GM18507 (cell line): ENCODE results near the gene TAAR8.
"Not testable (repeated sequence)": the region's sequence is repeated elsewhere in the genome, so short reads cannot be mapped to it uniquely, and the experiment has no call there.

Experiments
- DNase-seq: peaks from one replicate; pipeline ENCODE4 v3.0.0; 2011; ENCODE audit warnings: low read depth; ENCODE audit not compliant: insufficient read length; ENCODE audit errors: extremely low spot score
- FAIRE-seq: peaks from 2 replicates; lab custom pipeline; 2011; peaks lifted over from hg19 to GRCh38; lab: Jason Lieb, UNC

Gene TAAR8

DNA sequence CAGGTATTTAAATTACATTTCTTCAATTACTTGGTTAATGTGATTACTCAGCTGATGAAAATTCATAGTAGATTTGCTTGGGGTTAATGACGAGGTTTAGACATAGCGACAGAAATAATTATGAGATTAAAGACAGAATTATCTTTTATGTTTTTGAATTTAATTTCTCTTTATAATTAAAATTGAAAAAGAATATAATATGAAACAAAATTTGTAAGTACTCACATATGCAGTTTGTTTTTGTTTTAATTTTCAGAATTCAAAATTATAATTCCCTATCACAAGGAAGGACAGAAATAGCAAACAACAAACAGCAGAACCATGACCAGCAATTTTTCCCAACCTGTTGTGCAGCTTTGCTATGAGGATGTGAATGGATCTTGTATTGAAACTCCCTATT lies at the start of gene TAAR8:
Gene TAAR8 (plus strand): TSS at position 301 of the 400 bp plus-strand sequence. CDS start 21 bp downstream, at position 322.
- no peak for DNase-seq

GRCh38 chr6:132504757-132505156 lies 47.7 kb upstream of the TAAR8 start:
- peak; percentile 9 for FAIRE-seq
- no peak for DNase-seq

More for the DNA sequence above, at the start of gene TAAR8:
- FAIRE-seq: no peak

DNA sequence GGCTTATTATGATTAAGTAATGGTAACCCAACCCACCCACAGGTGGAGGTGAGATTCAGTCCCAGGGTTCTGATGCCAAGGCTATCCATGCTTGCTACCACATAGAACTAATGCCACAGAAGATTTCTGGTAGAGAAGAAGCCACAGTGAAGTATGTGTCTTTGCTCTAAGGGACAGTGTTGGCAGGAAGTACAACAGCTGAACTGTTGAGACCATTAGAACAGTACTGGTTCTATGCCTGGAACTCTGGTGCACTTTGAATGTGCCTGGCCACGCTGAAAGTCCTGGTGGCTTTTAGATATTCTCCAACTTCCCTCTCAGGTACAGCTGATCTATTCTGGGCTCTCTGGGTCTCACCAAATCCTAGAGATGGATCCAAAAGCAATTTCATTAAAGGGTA lies 47.3 kb upstream of the TAAR8 start:
- peak; percentile 77 for FAIRE-seq
- no peak for DNase-seq

DNA sequence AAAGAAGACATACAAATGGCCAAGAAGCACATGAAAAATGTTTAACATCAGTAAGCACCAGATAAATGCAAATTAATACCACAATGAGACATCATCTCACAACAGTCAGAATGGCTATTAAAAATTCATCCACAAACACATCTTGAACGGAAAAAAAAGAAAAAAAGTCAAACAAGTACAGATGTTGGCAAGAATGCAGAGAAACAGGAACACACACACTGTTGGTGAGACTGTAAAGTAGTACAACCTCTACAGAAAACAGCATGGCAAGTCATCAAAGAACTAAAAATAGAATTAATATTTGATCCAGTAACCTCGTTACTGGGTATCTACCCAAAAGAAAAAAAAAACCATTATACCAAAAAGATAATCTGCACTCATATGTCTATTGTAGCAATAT lies 46.0 kb upstream of the TAAR8 start:
- DNase-seq (no peak), FAIRE-seq (peak; percentile 31)

DNA sequence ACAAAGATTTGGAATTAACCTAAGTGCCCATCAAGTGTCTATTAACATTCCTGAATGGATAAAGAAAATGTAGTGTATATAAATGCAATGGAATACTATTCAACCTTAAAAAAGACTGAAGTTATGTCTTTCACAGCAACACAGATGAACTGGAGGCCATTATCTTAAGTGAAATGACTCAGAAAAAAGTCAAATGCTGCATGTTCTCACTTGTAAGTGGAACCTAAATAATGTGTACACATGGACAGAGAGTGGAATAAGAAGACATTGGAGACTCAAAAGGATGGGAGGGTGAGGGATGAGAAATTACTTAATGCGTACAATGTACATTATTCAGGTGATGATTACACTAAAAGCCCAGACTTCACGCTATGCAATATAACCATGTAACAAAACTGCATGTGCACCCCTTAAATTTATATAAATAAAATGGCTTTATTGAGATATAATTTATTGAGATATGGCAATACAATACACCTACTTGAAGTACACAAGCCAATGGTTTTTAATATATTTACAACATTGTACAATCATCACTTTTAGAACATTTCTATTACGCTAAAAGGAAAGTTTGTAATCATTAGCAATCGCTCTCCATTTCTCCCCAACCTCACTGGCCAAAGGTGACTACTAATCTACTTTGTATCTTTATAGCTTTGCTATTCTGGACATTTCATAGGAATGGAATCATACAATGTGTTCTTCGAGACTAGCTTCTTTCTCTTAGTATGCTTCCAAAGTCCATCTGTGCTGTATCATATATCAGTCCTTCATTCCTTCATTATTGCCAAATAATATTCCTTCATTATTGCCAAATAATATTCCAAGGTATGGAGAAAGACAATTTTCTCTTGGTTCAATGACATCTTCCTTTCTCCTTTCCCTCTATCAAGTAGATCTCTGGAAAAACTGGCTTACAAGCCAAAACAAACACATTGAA lies 45.3 kb upstream of the TAAR8 start:
- DNase-seq (no peak), FAIRE-seq (no peak)

- FAIRE-seq (peak; percentile 80), DNase-seq (no peak)
Measured at GRCh38 chr6:132511210-132511830, 41.2 kb upstream of the TAAR8 start.

- peak; percentile 56 for FAIRE-seq
- no peak for DNase-seq
Measured at GRCh38 chr6:132511831-132512220, 40.6 kb upstream of the TAAR8 start.

DNA sequence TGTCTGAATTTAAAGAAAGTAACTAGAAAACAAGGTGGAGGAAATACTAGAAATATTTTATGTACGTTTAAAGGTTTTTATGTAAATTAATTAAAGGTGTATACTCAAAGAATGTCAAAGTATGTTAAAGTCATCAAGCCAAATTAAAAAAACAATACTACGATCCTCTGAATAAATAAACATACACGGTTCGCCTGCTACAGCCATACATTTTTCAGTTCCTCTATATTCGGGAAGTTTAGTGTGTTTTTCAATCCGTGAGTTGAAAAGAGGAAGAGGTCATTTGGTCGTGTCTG lies 40.2 kb upstream of the TAAR8 start:
- FAIRE-seq (no peak), DNase-seq (no peak)

- FAIRE-seq: peak; percentile 94
Measured at GRCh38 chr6:132512638-132513632, 39.5 kb upstream of the TAAR8 start, which contains the start of gene STX7. Gene STX7, minus strand, starts transcription at chr6:132513116. Its CDS starts 9,586 bp downstream, at chr6:132503530.

GRCh38 chr6:132513831-132514545 lies 38.5 kb upstream of the TAAR8 start:
- no peak for FAIRE-seq
- DNase-seq: no peak

More at GRCh38 chr6:132512638-132513632, 39.5 kb upstream of the TAAR8 start, which contains the start of gene STX7:
- DNase-seq: peak; percentile 80

DNA sequence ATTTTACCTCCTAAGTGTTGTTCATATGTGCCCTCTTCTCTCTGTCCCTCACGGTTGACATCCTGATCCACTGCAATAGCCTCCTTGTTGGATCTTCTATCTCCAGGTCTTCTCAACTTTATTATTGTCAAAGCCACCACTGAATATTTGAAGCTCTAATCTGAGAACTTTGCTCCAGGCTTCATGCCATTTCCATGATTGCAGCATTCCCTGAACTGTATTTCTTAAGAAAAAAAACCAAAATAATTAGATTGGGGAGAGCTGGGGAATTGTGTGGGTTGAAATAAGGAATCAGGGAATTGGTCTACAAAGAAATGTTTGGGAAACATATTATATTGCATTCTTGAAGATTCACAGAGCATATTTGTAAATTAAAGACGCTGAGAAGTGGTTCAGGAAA lies 37.1 kb upstream of the TAAR8 start:
- no peak for FAIRE-seq
- DNase-seq: no peak

- DNase-seq (no peak), FAIRE-seq (peak; percentile 9)
Measured at GRCh38 chr6:132520953-132521352, 31.5 kb upstream of the TAAR8 start.

- DNase-seq: no peak
- FAIRE-seq: no peak
Measured at GRCh38 chr6:132524646-132525045, 27.8 kb upstream of the TAAR8 start.

GRCh38 chr6:132525866-132526265 lies 26.6 kb upstream of the TAAR8 start:
- DNase-seq (no peak), FAIRE-seq (no peak)

DNA sequence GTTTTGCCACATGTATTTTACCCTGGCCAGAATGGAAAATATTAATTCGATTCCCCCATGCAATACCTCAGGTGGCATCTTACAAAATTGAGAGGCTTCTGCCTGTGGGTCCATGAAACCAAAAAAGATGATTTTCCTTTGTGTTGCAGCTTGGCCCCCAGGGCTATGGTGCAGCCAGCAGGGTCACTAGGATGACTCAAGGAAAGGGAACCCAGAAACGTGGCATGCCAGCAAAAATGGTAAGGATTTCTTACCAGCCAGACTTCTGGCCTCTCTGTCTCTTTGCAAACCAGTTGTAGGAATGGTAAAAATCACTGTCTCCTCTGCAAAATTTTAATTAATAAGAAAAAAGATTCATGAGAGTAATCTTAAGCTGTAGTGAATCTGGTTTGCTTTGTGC lies 26.0 kb upstream of the TAAR8 start:
- DNase-seq (no peak), FAIRE-seq (no peak)

DNA sequence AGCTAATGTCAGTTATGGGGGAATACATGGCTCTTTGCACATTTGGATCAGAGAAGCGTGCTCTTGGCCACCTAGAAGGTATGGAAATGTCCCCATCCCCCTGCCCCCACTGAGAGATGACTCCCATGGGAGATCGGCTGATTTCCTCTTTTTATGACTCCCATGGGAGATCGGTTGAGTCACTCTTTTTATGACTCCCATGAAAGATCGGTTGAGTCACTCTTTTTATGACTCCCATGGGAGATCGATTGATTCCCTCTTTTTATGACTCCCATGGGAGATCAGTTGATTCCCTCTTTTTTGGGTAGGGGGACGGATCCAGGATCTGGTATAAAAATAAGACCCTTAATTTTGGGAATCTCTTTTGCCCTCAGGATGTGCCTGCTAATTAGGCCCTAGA lies 24.7 kb upstream of the TAAR8 start:
- DNase-seq (no peak), FAIRE-seq (peak; percentile 15)

- peak; percentile 1 for DNase-seq
- peak; percentile 88 for FAIRE-seq
Measured at GRCh38 chr6:132530293-132530974, 22.0 kb upstream of the TAAR8 start.

GRCh38 chr6:132534546-132534945 lies 17.9 kb upstream of the TAAR8 start:
- not testable (repeated sequence) for FAIRE-seq, DNase-seq
